Measurements from ENCODE around the gene CNTN3.

- TF ChIP-seq POLR2A (IDR thresholded peaks at IDR 0.05; ENCODE audit: low read depth, low read length) (no peak), TAF1 (IDR thresholded peaks at IDR 0.05; ENCODE audit: borderline replicate concordance, low read depth, low read length) (no peak)
Observed at GRCh38 chr3:74639681-74640080, 25.2 kb upstream of the CNTN3 start.

Measured in GM12892 (cell line).